Breast epithelium (tissue), 4 donors: Measurements from ENCODE around the gene HOXD4. TPM values are rescaled to one million over a fixed set of nuclear protein-coding genes. Genes with fewer than 3 reads are reported as not detected.

Experiments
- DNase-seq, 2 donors: peaks; one replicate each; pipeline ENCODE4 v3.0.0-alpha.2; 2019; ENCODE audit warnings: low spot score in 2 of 2
- H3K27ac ChIP-seq, 2 donors: fragments of 200-600 bp; sonication (generic) in 1 of 2; one replicate each; pipeline ENCODE4 v1.5.1; 2016 to 2019; ENCODE audit warnings: mild to moderate bottlenecking in 1 of 2
- H3K27me3 ChIP-seq, 2 donors: fragments of 200-600 bp; sonication (generic) in 1 of 2; one replicate each; pipeline versions ENCODE4 v1.5.1 to v1.6.0; 2017 to 2019; ENCODE audit warnings: control low read depth in 1 of 2, mild to moderate bottlenecking in 1 of 2
- H3K36me3 ChIP-seq: fragments of 200-600 bp; one replicate; pipeline ENCODE4 v1.5.1; 2019
- H3K4me1 ChIP-seq, 2 donors: fragments of 200-600 bp; sonication (generic); one replicate each; pipeline ENCODE4 v1.5.1; 2016 to 2019; ENCODE audit warnings: control low read depth in 1 of 2
- H3K4me3 ChIP-seq, 3 donors: fragments of 200-600 bp; sonication (generic); 1 replicate in 2 of 3; 2 replicates in 1 of 3; pipeline ENCODE4 v1.5.1; 2016 to 2019; ENCODE audit warnings: mild to moderate bottlenecking in 3 of 3, moderate library complexity in 2 of 3
- H3K9me3 ChIP-seq, 2 donors: fragments of 200-600 bp; sonication (generic) in 1 of 2; one replicate each; pipeline ENCODE4 v1.5.1; 2016 to 2019; ENCODE audit warnings: control low read depth in 1 of 2
- POLR2A ChIP-seq: fragments of 450-650 bp; IDR thresholded peaks from one replicate; pipeline ENCODE4 v1.6.1; 2016; ENCODE audit warnings: antibody characterized with exemption, mild to moderate bottlenecking, moderate library complexity
- POLR2AphosphoS5 ChIP-seq, 3 donors: sonication (generic); formaldehyde crosslinking; IDR thresholded peaks; one replicate each; pipeline ENCODE4 v1.6.1; 2017; ENCODE audit warnings: antibody characterized with exemption in 3 of 3
- intact Hi-C: fragments of 100-400 bp; cut with DNase I; formaldehyde crosslinking; loops from one replicate; pipeline ENCODE4 v1.15.1; 2023; ENCODE audit warnings: low total_unique reads
- total RNA-seq, 3 donors: library from RNA; depleted of rRNA; stranded (reverse); fragments of >200 nt; gene quantifications; one replicate each; pipeline ENCODE4 v1.1.0, GENCODE V29; 2016
- TF ChIP-seq, protein P1 (sequence below), 3 donors: fragments of 450-650 bp; IDR thresholded peaks; one replicate each; pipeline ENCODE4 v1.5.1; 2016 to 2017; ENCODE audit warnings: antibody characterized with exemption in 3 of 3, mild to moderate bottlenecking in 3 of 3, moderate library complexity in 3 of 3

The HOXD4 gene
- total RNA-seq, 3 donors from 2014 or later: 1.9 to 5.8 (median 5.6) TPM

DNA sequence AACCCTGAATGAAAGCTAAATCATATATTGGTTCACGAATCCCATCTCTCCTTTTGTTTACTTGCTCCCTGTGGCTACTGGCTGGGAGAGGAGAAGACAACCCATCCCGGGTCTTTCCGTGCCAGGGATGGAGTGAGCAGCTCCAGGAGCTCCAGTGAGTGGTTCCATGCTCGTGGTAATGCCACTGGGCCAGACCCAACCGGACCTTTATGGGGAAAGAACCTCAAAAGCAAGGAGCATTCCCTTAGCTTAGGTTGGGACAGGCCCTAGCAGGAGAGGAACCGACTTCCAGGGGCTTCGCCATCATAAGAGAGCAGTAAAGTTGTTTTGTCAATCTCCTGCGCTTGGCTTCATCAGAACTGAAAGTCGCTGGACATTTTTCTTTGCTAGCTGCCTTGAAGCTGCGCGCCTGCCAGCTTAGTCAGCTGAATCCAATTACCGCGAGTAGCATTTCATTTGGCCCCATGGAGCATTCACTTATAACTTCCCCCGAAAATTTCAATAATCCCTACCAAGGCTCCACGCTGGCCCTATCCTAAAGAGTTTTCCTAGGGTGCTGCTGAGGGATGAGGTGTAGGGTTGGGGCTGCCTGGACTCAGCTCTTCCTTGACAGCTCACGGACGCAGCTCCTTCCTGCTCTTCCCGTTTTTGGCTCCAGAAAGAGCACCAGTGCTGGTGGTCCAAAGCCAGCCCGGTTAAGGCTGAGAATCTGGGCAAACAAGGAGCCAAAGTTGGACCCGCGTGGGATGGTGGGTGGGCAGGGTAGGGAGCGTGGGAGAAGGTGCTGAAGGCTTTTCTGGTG, 10.7 kb downstream of the HOXD4 start:
- TF ChIP-seq, protein P1, sequence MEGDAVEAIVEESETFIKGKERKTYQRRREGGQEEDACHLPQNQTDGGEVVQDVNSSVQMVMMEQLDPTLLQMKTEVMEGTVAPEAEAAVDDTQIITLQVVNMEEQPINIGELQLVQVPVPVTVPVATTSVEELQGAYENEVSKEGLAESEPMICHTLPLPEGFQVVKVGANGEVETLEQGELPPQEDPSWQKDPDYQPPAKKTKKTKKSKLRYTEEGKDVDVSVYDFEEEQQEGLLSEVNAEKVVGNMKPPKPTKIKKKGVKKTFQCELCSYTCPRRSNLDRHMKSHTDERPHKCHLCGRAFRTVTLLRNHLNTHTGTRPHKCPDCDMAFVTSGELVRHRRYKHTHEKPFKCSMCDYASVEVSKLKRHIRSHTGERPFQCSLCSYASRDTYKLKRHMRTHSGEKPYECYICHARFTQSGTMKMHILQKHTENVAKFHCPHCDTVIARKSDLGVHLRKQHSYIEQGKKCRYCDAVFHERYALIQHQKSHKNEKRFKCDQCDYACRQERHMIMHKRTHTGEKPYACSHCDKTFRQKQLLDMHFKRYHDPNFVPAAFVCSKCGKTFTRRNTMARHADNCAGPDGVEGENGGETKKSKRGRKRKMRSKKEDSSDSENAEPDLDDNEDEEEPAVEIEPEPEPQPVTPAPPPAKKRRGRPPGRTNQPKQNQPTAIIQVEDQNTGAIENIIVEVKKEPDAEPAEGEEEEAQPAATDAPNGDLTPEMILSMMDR (IDR thresholded peaks at IDR 0.05): no peak
- TF ChIP-seq POLR2A (no peak), POLR2AphosphoS5 (IDR thresholded peaks at IDR 0.05) (no peak)
- DNase-seq: no peak
- no peaks in the 10 kb centered on the region for H3K9me3 ChIP-seq
- H3K4me1 ChIP-seq: no peaks in the 10 kb centered on the region
- peaks cover 0 to 90% of the 10 kb centered on the region in 2 donors for H3K27me3 ChIP-seq
- H3K36me3 ChIP-seq: no peaks in the 10 kb centered on the region
- intact Hi-C loops: loop anchor here (10.0 kb wide), 1 partner anchor 293 kb away; no protein-coding TSS in a partner anchor
- peak overlapping the region in 2 of 3 donors; percentile 18 to 40 for H3K4me3 ChIP-seq
- peak overlapping the region in 1 of 2 donors; percentile 1 for H3K27ac ChIP-seq

DNA sequence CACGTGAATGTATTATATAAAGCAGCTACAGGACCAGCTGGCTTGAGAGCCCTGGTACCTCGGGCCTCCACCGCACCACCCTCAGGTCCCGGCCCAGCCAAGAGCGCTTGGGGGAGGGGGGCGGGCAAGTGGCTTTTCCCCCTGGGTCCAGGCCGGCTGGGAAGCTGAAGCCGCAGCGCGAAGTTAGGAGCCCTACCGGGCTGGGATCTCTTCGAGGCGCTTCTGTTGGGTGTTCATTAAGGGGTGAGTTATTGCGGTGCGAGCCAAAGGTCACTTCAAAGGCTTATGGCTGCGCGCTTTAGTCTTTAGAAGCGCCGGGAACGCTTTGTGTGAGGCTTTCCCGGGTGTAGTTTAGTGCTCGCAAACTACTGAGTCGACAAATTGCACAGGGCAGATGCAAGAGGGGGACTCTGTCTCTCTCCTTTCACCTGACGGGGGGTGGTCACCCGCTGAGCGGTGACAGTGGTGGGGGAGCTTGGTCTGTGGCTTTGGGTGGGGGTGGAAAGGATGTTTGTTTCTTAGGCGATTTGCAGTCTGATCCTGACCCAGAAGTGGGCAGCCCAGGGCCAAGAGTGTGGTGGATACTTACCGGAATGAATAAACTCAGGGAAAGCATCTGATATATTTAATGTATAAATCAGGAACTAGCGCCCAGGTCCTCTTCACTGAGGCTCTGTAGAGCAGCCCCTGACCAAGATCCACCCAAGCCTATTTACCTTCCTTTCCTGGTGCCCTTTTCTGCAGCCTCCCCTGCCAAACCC, 11.7 kb downstream of the HOXD4 start:
- Histone ChIP-seq H3K36me3 (no peaks in the 10 kb centered on the region), H3K4me1 (no peaks in the 10 kb centered on the region), H3K9me3 (no peaks in the 10 kb centered on the region), H3K4me3 (peak overlapping the region in 1 of 3 donors; percentile 18), H3K27ac (no peak overlapping the region), H3K27me3 (peaks cover 0 to 79% of the 10 kb centered on the region in 2 donors)
- DNase-seq: no peak
- TF ChIP-seq, protein P1 (IDR thresholded peaks at IDR 0.05): no peak
- no peak for TF ChIP-seq POLR2A
- TF ChIP-seq POLR2AphosphoS5 (IDR thresholded peaks at IDR 0.05): no peak
- intact Hi-C loops: loop anchor here (10.0 kb wide), 1 partner anchor 292 kb away; no protein-coding TSS in a partner anchor

DNA sequence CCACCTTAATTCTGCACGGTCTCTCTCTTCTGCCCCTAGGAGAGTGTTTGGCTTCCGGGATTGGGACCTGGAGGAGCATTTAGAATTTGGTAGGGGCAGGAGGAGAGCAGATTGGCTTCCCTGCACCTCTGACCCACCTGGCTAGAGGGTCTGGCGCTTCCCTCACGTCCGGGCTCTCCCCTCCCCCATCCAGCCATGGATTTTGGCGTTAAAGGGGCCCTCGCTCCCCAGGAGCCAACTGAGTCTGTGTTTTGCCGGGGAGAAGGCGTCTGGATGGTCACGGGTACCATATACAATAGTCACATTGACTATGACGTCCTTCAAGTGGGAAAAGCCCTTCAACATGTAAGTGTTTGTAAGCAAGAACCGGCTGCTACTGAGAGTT, 12.3 kb downstream of the HOXD4 start:
- no peak for DNase-seq
- no peak overlapping the region for H3K4me3 ChIP-seq
- intact Hi-C loops: loop anchor here (10.0 kb wide), 1 partner anchor 291 kb away; no protein-coding TSS in a partner anchor
- no peak overlapping the region for H3K27ac ChIP-seq
- H3K9me3 ChIP-seq: no peaks in the 10 kb centered on the region
- H3K27me3 ChIP-seq: peaks cover 0 to 75% of the 10 kb centered on the region in 2 donors
- no peaks in the 10 kb centered on the region for H3K36me3 ChIP-seq
- H3K4me1 ChIP-seq: no peaks in the 10 kb centered on the region
- TF ChIP-seq POLR2A: no peak
- TF ChIP-seq, protein P1 (IDR thresholded peaks at IDR 0.05): no peak
- TF ChIP-seq POLR2AphosphoS5 (IDR thresholded peaks at IDR 0.05): no peak

DNA sequence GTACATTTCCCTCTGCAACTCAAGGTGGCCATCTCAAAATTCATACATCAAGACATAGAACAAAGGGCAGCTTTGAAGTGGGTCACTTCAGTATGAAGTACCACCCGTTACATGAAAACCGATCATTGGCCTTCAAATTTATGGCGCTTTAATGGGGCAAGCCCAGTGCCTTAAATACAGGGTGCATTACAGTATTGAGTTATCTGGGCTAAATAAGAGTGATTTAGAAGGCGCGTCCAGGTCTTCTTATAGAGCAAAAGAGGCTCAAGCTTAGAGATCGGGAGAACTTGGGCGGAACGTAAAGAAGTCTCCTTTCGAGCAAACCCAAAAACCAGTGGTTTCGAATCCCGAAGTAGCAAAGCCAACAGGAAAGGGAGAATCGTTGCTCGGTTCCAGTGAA, 12.9 kb downstream of the HOXD4 start:
- intact Hi-C loops: loop anchor here (10.0 kb wide), 1 partner anchor 291 kb away; no protein-coding TSS in a partner anchor

More for the DNA sequence above, 12.9 kb downstream of the HOXD4 start:
- TF ChIP-seq POLR2AphosphoS5 (IDR thresholded peaks at IDR 0.05): no peak
- no peak for TF ChIP-seq POLR2A
- TF ChIP-seq, protein P1 (IDR thresholded peaks at IDR 0.05): no peak
- no peaks in the 10 kb centered on the region for H3K4me1 ChIP-seq
- H3K36me3 ChIP-seq: no peaks in the 10 kb centered on the region
- H3K27me3 ChIP-seq: peaks cover 0 to 75% of the 10 kb centered on the region in 2 donors
- no peak overlapping the region for H3K4me3 ChIP-seq
- DNase-seq: no peak
- H3K9me3 ChIP-seq: no peaks in the 10 kb centered on the region
- no peak overlapping the region for H3K27ac ChIP-seq
